Effector memory CD4-positive, alpha-beta T cell (primary cell): ENCODE results near the gene CLMN.

Experiments
- DNase-seq, 3 donors: peaks; one replicate each; pipeline ENCODE4 v3.0.0-alpha.2; 2020
- H3K27ac ChIP-seq: 2 replicates; pipeline ENCODE4 v1.7.0; 2013; ENCODE audit warnings: mild to moderate bottlenecking, low read length, moderate library complexity; ENCODE audit not compliant: insufficient read depth, poor library complexity, severe bottlenecking
- H3K27me3 ChIP-seq: replicated peaks from 2 replicates; pipeline ENCODE4 v1.7.0; 2013; ENCODE audit warnings: mild to moderate bottlenecking, low read length; ENCODE audit not compliant: insufficient read depth, control insufficient read depth, poor library complexity, severe bottlenecking
- H3K36me3 ChIP-seq: 2 replicates; pipeline ENCODE4 v1.7.0; 2013; ENCODE audit warnings: mild to moderate bottlenecking, low read length, moderate library complexity; ENCODE audit not compliant: control insufficient read depth, insufficient read depth
- H3K4me1 ChIP-seq: 2 replicates; pipeline ENCODE4 v1.7.0; 2013; ENCODE audit warnings: low read length, mild to moderate bottlenecking; ENCODE audit not compliant: control insufficient read depth, insufficient read depth, poor library complexity, severe bottlenecking
- H3K4me3 ChIP-seq: 2 replicates; pipeline ENCODE4 v1.7.0; 2013; ENCODE audit warnings: low read length, low read depth, mild to moderate bottlenecking; ENCODE audit not compliant: insufficient read depth, poor library complexity, severe bottlenecking
- H3K9me3 ChIP-seq: 2 replicates; pipeline ENCODE4 v1.7.0; 2013; ENCODE audit warnings: mild to moderate bottlenecking, low read length, moderate library complexity; ENCODE audit not compliant: control insufficient read depth

The CLMN gene

DNA sequence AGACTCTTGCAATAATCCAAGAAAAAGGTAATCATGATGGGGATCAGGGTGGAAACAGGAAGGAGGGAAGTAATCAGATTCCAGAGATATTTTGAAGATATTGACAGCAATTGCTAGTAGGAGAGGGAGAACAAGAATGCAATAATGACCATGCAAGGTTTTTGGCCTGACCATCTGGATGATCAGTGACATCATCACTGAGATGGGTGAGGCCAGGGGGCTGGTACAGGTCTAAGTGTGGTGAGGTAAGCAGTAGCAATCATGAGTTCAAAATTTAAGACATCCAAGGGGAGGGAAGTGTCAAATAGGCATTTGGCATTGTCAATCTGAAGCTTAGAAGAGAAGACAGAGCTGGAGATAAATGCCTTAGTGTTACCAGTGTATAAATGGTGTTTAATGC is 24.8 kb upstream of the CLMN start:
- Histone ChIP-seq H3K4me1 (no peaks in the 10 kb centered on the region), H3K36me3 (no peaks in the 10 kb centered on the region), H3K27ac (no peak overlapping the region), H3K9me3 (no peaks in the 10 kb centered on the region), H3K27me3 (no peaks in the 10 kb centered on the region), H3K4me3 (no peak overlapping the region)
- no peak for DNase-seq

DNA sequence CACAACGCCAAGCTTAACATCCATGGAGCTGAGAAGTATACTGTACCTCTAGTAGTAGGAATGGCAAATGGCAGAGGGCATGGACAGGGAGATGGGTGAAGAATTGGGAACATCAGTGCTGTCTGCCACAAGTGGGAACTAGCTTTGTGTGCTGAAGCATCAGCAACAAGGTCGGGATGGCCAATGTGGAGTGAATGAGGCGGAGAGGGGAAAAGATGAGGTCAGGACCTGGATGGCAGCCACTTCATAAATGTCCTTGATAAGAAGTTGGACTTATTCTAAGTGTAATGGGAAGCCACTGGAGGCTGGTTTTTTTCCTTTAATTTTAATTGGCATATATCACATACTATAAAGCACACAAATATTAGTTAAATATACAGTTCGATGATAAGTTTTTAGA is 21.9 kb upstream of the CLMN start:
- H3K36me3 ChIP-seq, result no peaks in the 10 kb centered on the region
- no peak overlapping the region for H3K27ac ChIP-seq
- no peak overlapping the region for H3K4me3 ChIP-seq
- no peaks in the 10 kb centered on the region for H3K9me3 ChIP-seq
- H3K4me1 ChIP-seq, result no peaks in the 10 kb centered on the region
- no peaks in the 10 kb centered on the region for H3K27me3 ChIP-seq
- DNase-seq, result no peak

DNA sequence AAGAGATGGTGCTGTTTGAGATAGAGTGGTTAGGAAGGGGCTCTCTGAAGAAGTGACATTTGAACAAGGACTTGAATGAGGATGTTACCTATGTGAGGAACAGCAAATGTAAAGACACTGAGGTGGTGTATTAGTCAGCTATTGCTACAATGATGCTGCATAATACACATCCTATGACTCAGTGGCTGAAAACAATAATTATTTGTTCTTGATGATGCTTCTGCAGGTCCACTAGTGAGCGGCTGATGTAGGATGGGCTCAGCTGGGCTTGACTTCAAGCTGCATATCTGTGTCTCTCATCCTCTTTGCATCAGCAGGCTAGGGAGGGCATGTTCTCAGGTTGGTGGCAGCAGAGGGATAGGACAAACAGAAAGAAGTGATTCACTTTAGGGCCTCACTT is 21.4 kb upstream of the CLMN start:
- DNase-seq, result no peak
- H3K4me3 ChIP-seq, result no peak overlapping the region
- H3K27ac ChIP-seq, result no peak overlapping the region
- H3K9me3 ChIP-seq, result no peaks in the 10 kb centered on the region
- H3K4me1 ChIP-seq, result no peaks in the 10 kb centered on the region
- no peaks in the 10 kb centered on the region for H3K27me3 ChIP-seq
- no peaks in the 10 kb centered on the region for H3K36me3 ChIP-seq

DNA sequence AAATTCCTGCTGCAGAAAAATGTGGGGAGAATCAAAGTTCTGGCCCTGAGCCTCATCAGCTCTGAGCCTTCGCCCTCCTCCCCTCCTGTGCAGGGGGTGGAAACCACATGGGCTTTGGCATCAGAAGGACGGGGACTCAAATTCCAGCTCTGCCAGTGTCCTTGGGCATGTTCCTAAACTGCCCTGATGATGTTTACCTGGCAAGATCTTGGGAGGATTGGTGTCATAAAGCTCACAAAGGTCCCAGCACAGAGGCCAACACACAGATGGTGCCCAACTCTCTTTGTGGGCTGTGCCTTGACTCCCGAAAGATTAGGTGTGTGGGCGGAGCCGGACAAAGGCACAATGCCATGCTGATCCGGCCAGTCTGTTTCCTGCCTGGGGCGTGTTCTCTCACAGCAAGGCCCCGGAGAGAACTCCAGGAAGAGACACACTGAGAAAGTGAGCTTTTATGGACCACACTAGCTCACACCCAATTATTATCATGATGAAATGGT is 20.5 kb upstream of the CLMN start:
- no peaks in the 10 kb centered on the region for H3K4me1 ChIP-seq

DNA sequence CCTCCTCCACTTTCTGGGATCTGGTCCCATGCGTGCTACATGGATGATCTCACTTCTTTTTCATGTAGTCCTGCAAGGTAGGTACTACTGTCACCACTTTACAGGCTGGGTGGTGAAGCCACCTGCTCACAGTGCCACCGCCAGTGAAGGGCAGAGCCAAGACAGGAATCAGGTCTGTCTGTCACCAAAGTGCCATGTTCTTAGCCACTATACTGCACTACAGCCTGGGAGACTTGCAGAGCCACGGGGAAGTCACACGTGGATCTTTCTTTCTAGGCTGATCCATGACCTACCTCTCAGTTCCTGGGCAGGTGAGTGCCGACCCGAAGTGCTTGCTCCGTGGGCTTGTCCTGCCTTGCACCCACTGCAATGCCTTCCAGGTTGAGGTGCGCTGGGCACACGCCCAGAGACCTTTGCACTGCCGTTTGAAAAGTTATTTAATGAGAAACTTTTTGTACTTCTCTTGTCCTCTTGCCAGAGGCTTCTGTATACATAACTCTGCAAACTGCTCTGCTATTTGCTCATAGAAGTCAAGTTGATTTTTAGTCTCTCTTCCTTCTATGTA is 19.7 kb upstream of the CLMN start:
- Histone ChIP-seq H3K4me1 (no peaks in the 10 kb centered on the region), H3K36me3 (no peaks in the 10 kb centered on the region), H3K9me3 (no peaks in the 10 kb centered on the region), H3K4me3 (no peak overlapping the region), H3K27ac (no peak overlapping the region), H3K27me3 (no peaks in the 10 kb centered on the region)
- no peak for DNase-seq

More for the DNA sequence above, 20.5 kb upstream of the CLMN start:
- no peak overlapping the region for H3K27ac ChIP-seq
- no peak overlapping the region for H3K4me3 ChIP-seq
- H3K9me3 ChIP-seq, result no peaks in the 10 kb centered on the region
- H3K36me3 ChIP-seq, result no peaks in the 10 kb centered on the region
- no peaks in the 10 kb centered on the region for H3K27me3 ChIP-seq
- no peak for DNase-seq

DNA sequence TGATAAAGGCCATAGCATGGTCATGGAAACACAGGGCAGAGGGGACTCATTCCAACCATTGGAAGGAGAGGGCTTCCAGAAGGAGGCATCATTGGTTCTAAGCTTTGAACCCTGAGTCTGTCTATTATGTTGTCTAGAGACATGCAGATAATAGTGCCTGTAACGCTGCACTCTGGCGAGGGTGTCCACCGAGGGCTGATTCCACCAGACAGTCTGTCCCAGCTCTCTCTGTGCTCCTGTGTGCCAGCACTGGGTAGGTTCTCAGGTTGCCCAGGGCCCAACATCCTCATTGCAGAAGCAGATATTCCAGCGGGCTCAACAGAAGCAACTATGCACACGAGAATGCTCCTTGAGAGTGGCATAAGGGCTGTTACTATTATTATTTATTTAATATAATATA is 18.7 kb upstream of the CLMN start:
- Histone ChIP-seq H3K9me3 (no peaks in the 10 kb centered on the region), H3K27me3 (no peaks in the 10 kb centered on the region), H3K4me3 (no peak overlapping the region), H3K27ac (no peak overlapping the region), H3K4me1 (no peaks in the 10 kb centered on the region), H3K36me3 (no peaks in the 10 kb centered on the region)
- DNase-seq, result no peak

DNA sequence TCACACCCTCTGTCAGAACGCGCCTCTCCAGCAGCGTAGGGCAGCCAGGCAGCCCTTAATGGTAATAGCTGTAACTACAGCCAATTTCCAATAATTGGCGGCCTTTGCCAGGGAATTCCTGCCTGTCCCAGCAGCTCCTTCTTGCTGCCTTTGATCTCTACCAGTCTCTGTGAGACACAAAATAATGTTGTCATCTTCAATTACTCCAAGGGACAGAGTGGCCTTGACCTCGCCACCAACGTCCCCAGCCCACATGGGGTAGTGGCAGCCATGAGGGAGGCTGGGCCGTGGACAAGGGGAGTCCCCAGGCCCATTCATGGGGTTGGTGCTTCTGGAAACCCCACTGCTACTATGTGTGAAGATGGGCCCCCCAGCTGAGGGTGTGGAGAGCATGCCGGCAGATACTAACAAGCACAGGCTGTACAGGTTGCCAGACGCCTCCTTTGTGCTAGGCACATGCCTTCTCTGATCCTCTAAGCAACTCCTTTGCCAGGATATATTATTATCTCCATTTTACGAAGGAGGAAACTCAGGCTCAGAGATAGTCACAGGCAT is 17.4 kb upstream of the CLMN start:
- Histone ChIP-seq H3K4me1 (no peaks in the 10 kb centered on the region), H3K27ac (no peak overlapping the region), H3K4me3 (no peak overlapping the region), H3K27me3 (no peaks in the 10 kb centered on the region), H3K9me3 (no peaks in the 10 kb centered on the region), H3K36me3 (no peaks in the 10 kb centered on the region)
- DNase-seq, result no peak

DNA sequence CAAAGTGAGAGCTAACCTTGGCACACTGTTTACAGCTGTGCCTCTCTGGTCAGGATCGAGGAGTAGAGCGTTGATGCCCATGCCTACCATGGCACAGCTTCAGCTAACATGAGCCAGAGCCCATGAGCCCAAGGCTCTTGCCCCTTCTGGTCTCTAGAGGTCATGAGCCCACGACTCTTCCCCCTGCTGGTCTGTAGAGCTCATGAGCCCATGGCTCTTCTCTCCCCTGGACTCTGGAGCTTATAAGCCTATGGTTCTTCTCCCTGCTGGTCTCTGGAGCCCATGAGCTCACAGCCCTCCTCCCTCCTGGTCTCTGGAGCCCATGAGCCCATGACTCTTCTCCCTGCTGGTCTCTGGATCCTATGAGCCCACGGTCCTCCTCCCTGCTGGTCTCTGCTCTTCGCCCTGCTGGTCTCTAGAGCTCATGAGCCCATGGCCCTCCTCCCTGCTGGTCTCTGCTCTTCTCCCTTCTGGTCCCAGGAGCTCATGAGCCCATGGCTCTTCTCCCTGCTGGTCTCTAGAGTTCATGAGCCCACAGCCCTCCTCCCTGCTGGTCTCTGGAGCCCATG is 16.6 kb upstream of the CLMN start:
- DNase-seq, result no peak
- Histone ChIP-seq H3K27me3 (no peaks in the 10 kb centered on the region), H3K27ac (no peak overlapping the region), H3K4me3 (no peak overlapping the region), H3K36me3 (no peaks in the 10 kb centered on the region), H3K9me3 (no peaks in the 10 kb centered on the region), H3K4me1 (no peaks in the 10 kb centered on the region)

DNA sequence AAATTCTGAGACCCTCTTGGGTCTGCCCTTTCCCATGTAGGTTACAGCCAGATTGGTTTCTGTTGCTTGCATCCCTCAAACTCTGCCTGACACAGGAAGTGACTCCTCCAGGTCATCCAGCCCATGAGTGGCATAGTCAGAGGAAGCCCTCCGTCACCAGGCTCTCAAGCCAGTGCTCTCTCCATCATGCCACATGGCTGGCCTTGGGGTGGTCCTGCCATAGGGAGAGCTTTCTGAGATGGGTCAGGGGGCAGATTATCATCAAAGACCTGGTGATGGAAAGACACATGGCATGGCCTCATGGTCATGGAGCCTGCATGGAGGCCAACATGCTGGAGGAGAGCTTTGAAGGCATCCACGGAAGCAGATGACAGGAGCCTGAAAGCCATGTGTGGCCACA is 15.4 kb upstream of the CLMN start:
- DNase-seq, result no peak
- no peak overlapping the region for H3K4me3 ChIP-seq
- H3K27me3 ChIP-seq, result no peaks in the 10 kb centered on the region
- H3K27ac ChIP-seq, result no peak overlapping the region
- no peaks in the 10 kb centered on the region for H3K36me3 ChIP-seq
- no peaks in the 10 kb centered on the region for H3K4me1 ChIP-seq
- H3K9me3 ChIP-seq, result no peaks in the 10 kb centered on the region

DNA sequence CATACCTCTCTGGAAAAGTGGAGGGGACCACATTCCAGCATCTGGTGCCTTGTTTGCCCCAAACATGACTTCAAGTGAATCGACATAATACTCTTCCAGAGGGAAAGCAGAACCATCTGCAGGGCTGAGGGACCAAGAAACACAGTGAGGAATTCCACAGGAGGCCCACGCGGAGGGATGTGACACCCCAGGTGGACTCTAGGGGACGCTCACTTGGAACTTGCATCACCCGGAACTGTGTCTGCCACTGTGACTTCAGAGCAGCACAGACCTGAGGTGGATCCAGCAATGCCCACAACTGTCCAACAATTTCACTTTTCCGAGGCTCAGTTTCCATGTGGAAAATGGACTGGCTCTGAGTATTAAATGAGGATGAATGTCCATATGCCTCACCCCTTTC is 14.3 kb upstream of the CLMN start:
- no peaks in the 10 kb centered on the region for H3K27me3 ChIP-seq
- no peaks in the 10 kb centered on the region for H3K36me3 ChIP-seq
- H3K27ac ChIP-seq, result no peak overlapping the region
- DNase-seq, result no peak
- H3K9me3 ChIP-seq, result no peaks in the 10 kb centered on the region
- H3K4me3 ChIP-seq, result no peak overlapping the region
- no peaks in the 10 kb centered on the region for H3K4me1 ChIP-seq
